GM20431 (cell line): ENCODE data around the gene KCNMA1.
"Not testable (repeated sequence)": the region's sequence is repeated elsewhere in the genome, so short reads cannot be mapped to it uniquely, and the experiment has no call there.

Source experiments
- in situ Hi-C: fragments of 300-500 bp; cut with MseI, MboI; formaldehyde crosslinking; loops from one replicate; pipeline ENCODE4 v1.15.0; 2020; ENCODE audit warnings: low sequenced_read_pairs; ENCODE audit not compliant: unreplicated experiment

Gene KCNMA1

DNA sequence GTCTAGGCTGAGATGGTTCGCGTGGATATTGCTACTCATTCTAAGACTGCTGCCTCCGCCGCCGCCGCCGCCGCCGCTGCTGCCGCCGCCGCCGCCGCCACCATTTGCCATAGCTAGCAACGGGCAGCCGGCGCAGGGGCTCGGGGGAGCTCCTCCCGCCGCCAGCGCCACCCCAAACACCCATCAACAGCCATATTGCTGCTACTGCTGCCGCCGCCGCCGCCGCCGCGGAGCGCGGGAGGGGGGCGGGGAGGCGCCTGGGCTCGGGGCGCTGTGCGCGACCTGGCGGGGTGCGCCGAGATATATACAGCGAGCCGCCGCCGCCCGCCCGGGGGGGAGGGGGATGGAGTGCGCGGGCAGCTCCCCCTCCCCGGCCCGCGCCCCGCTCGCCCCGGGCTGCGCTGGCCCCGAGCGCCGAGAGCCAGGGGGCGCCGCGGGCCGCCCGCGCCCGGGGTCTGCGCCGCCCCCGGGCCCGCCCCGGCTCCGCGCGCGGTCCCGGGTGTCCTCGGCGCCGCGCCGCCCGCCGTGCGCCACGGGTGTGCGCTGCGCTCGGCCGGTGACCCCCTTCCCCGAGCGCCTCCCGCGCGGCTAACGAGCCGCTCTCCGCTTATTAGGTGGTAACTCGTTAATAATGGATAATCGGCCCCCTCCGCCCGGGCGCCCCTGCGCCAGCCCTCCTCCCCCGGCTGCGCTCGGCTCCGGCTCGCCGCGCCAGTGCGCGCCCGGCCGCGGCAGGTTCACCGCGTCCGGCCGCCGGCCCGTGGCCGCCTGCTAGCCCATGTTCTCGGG is at the start of gene KCNMA1:
Gene KCNMA1, minus strand, starts transcription at position 277 of the 789 bp plus-strand sequence.
- in situ Hi-C loops = loop anchor here (25.0 kb wide), 1 partner anchor 250 kb away; no protein-coding TSS in a partner anchor

DNA sequence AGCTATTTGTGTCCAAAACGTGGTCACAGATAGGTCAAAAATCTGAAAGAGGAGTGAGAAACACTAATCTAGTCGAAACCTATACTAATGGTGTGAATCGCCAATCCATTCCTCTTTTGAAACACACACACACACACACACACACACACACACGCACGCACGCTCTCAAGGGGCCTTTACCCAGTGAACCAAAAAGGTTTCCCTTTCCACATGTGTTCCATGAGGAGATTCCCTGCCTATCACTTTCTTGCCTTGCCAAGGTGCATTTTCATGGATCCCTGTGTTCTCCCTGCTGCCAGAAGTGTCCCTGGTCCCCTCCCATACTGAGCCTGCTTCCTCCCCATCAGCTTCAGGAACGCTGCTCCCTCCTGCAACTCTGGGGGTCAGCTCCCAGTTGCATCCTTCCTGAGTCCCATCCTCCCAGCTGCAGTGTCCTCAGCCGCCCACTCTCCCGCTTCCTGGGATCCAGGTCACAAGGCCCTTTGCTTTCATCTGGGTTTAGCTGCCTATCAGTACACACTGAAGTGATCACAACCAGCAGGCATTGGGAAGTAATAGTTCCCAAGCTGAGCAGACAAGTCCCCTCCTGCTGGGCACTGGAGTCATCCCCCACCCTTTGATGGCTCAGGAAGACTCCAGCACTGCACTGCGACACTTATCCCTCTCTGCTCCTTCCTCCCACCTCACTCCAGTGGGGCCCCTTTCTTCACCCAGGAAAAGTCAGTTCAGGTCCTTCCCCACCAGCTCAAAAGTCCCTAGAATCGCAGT is 49.2 kb upstream of the KCNMA1 start:
- in situ Hi-C loops = no loop called here

DNA sequence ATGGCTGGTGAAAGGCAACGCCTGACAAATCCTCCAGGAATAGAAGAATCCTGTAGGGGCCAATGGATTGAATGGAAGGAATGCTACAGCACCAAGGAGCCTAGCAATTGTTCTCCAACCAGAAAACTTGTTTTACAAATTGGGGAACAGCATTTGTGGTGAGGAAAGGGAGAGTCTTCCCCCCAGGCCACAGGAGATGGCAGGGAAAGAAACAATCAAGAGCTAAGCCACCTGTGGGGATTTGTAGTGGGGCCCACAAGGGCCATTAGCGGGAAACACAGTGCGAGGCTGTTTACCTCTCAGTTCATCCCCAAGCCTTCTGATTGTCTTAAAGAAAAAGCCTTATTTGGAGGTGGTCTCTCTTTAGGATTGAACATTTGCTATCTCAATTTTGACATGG is 48.5 kb upstream of the KCNMA1 start:
- in situ Hi-C loops = no loop called here

GRCh38 chr10:77685432-77685831 is 47.8 kb upstream of the KCNMA1 start:
- in situ Hi-C loops = no loop called here

GRCh38 chr10:77683088-77683432 is 45.5 kb upstream of the KCNMA1 start:
- in situ Hi-C loops = not testable (repeated sequence)

GRCh38 chr10:77682393-77683087 is 44.9 kb upstream of the KCNMA1 start:
- in situ Hi-C loops = no loop called here

DNA sequence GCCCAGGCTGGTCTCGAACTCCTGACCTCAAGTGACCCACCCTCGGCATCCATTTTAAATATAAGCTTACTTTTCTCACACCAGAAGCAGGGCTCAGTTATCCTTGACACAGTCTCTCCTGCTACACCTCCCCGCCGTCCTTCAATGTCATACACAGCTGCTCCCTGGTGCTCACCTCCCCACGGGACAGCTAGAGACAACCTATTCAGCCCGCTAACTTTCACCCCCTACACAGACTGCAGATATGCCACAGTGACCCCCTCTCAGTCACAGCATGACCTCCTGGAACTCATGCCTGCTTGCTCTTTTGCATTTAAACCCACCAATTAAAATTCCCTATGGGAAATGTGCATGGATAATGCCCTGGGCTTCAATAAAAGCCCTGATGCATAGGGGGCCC is 44.2 kb upstream of the KCNMA1 start:
- in situ Hi-C loops = no loop called here

- in situ Hi-C loops = no loop called here
These were observed 43.2 kb upstream of the KCNMA1 start for GRCh38 chr10:77680811-77681210.

GRCh38 chr10:77680065-77680464 is 42.5 kb upstream of the KCNMA1 start:
- in situ Hi-C loops = no loop called here

DNA sequence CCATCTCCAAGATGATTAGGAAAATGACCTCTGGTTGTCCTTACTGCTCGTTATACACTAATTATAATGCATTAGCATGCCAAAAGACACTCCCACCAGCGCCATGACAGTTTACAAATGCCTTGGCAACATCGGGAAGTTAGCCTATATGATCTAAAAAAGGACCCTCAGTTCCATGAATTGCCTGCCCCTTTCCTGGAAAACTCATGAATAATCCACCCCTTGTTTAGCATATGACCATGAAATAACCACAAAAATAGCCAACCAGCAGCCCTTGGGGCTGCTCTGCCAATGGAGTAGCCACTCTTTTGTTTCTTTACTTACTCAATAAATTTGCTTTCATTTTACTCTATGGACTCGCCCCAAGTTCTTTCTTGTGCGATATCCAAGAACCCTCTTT is 41.6 kb upstream of the KCNMA1 start:
- in situ Hi-C loops = no loop called here

DNA sequence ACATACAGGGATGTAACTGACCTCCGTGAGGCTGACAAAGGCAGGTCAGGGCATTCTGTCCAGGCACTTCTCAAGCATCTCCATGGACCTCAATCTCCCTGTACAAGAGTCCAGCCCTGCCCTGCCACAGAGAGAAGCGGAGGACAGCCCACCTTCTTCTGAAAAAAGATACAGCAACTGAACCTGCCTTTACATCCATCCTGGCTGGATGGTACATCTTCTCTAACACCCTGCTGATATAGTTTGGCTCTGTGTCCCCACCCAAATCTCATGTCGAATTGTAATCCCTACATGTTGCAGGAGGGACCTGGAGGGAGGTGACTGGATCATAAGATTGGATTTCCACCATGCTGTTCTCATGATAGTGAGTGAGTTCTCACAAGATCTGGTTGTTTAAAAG is 40.5 kb upstream of the KCNMA1 start:
- in situ Hi-C loops = no loop called here

DNA sequence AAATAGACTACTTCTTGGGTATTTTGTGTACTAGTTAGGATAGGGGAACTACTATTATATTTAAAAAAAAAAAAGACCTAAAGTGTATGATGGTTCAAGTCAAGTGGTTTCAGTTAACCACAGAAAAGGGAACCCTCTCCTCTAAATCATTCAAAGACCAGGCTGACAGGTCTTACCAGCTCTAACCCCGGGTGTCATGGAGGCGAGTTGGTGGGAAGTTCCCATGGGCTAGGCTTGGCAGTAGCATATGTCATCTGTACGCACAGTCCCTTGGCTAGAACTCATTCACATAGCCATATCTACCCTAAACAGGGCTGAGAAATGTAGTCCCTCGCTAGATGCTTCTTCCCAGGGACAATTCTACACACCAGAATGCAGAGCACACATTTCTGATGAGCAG is 37.7 kb upstream of the KCNMA1 start:
- in situ Hi-C loops = no loop called here

GRCh38 chr10:77673515-77674140 is 36.0 kb upstream of the KCNMA1 start:
- in situ Hi-C loops = no loop called here

GRCh38 chr10:77673101-77673500 is 35.5 kb upstream of the KCNMA1 start:
- in situ Hi-C loops = no loop called here

- in situ Hi-C loops = no loop called here
These were observed 34.1 kb upstream of the KCNMA1 start for GRCh38 chr10:77671594-77672252.

DNA sequence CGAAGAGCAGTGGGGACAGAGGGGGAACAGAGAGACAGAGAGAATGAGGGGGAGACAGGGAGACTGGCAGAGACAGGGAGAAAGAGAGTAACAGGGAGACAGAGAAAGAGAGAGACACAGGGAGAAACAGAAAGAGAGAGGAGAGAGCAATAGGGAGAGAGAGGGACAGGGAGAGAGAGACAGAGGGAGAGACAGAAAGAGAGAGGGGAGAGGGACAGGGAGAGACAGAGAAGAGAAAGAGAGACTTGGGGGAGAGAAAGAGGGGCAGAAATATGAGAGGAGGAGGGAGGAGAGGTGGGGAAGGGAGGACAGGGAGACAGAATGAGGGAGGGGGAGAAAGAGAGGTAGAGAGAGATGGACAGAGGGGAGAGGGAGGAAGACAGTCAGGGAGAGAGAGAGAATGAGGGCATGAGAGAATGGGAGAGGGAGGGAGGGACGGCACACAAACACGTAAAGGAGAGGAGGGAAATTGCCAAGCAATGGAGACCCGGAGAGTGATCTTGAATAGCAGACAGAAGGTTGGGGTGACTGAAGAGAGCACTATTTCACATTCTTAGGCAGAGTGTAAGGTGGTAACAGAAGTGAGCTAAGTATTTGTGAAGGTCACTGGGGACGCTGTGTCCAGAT is 33.3 kb upstream of the KCNMA1 start:
- in situ Hi-C loops = no loop called here

- in situ Hi-C loops = no loop called here
These were observed 32.3 kb upstream of the KCNMA1 start for GRCh38 chr10:77669892-77670291.

- in situ Hi-C loops = no loop called here
These were observed 30.1 kb upstream of the KCNMA1 start for GRCh38 chr10:77667426-77668324.

DNA sequence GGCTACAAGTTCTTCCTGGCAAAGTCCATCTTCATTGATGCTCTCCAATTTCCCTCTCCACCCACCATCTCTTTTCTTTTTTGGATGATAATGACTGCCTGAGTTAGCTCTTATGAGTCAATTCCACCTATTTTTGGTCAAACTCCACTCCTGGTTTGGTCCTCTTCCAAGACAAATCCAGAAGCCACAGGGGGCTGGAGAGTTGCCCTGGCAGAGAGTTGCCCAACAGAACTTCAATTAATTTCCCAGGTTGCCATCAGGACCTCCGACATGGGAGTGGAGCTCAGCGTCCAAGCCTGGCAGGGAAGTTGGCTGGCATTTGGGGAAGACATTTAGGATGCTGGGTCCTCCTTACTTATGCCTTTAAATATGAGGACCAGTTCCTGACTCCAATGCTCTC is 29.2 kb upstream of the KCNMA1 start:
- in situ Hi-C loops = no loop called here
